Bronchial epithelial cell (primary cell): ENCODE measurements around the gene UFM1. TPM values are rescaled to one million over a fixed set of nuclear protein-coding genes. Genes with fewer than 3 reads are reported as not detected.
A peak's percentile ranks its signal among the peaks of the same experiment; 100 is the strongest.

Source experiments
- DNase-seq: peaks from one replicate; pipeline ENCODE4 v3.0.0-alpha.2; 2010; ENCODE audit warnings: low read depth
- FAIRE-seq: peaks from 2 replicates; lab custom pipeline; 2011; peaks lifted over from hg19 to GRCh38; lab: Jason Lieb, UNC
- H3K27me3 ChIP-seq: 2 replicates; pipeline ENCODE4 v1.5.1; 2011; ENCODE audit warnings: low read length; ENCODE audit not compliant: control insufficient read depth, insufficient read depth
- H3K36me3 ChIP-seq: 2 replicates; pipeline ENCODE4 v1.5.1; 2011; ENCODE audit warnings: low read length; ENCODE audit not compliant: control insufficient read depth, insufficient read depth
- H3K4me3 ChIP-seq: 2 replicates; pipeline ENCODE4 v1.5.1; 2011; ENCODE audit warnings: mild to moderate bottlenecking, low read depth, low read length, control low read depth
- CTCF ChIP-seq: IDR thresholded peaks from 2 replicates; pipeline ENCODE4 v1.5.1; 2011; ENCODE audit warnings: mild to moderate bottlenecking, moderate library complexity, low read length, control low read depth, inconsistent platforms; ENCODE audit not compliant: insufficient read depth, severe bottlenecking
- total RNA-seq: library from RNA; depleted of rRNA; stranded (reverse); fragments of >200 nt; gene quantifications from 2 replicates; pipeline ENCODE4 v1.2.1, GENCODE V29; 2014

UFM1 gene
- total RNA-seq, 1 donor from 2014 or later = 130 TPM

GRCh38 chr13:38384171-38384570 lies 34.5 kb downstream of the UFM1 start:
- H3K27me3 ChIP-seq = no peaks in the 10 kb centered on the region
- no peak overlapping the region for H3K4me3 ChIP-seq
- no peak for FAIRE-seq

GRCh38 chr13:38385153-38385891 lies 35.7 kb downstream of the UFM1 start:
- Histone ChIP-seq H3K36me3 (no peaks in the 10 kb centered on the region), H3K4me3 (no peak overlapping the region), H3K27me3 (no peaks in the 10 kb centered on the region)
- no peak for DNase-seq
- peak; percentile 76 for FAIRE-seq
- no peak for TF ChIP-seq CTCF

More at GRCh38 chr13:38384171-38384570, 34.5 kb downstream of the UFM1 start:
- no peak for TF ChIP-seq CTCF
- H3K36me3 ChIP-seq = no peaks in the 10 kb centered on the region
- DNase-seq = no peak

GRCh38 chr13:38386421-38386820 lies 36.8 kb downstream of the UFM1 start:
- TF ChIP-seq CTCF = no peak
- H3K36me3 ChIP-seq = no peaks in the 10 kb centered on the region
- no peak overlapping the region for H3K4me3 ChIP-seq
- FAIRE-seq = no peak
- peak; percentile 97 for DNase-seq
- no peaks in the 10 kb centered on the region for H3K27me3 ChIP-seq

- no peaks in the 10 kb centered on the region for H3K27me3 ChIP-seq
- no peaks in the 10 kb centered on the region for H3K36me3 ChIP-seq
- DNase-seq (no peak), FAIRE-seq (no peak)
- no peak overlapping the region for H3K4me3 ChIP-seq
- TF ChIP-seq CTCF = no peak
These were observed 41.7 kb downstream of the UFM1 start for GRCh38 chr13:38391341-38391740.

- no peaks in the 10 kb centered on the region for H3K36me3 ChIP-seq
- FAIRE-seq = no peak
- DNase-seq = peak; percentile 92
- no peaks in the 10 kb centered on the region for H3K27me3 ChIP-seq
- TF ChIP-seq CTCF = no peak
- H3K4me3 ChIP-seq = no peak overlapping the region
These were observed 45.3 kb downstream of the UFM1 start for GRCh38 chr13:38394777-38395496.
